HEK293 (cell line): ENCODE measurements around the gene KANSL2.

Experiments
- KLF1 ChIP-seq: fragments of 450-650 bp; formaldehyde crosslinking; IDR thresholded peaks from 2 replicates; pipeline ENCODE4 v1.5.1; 2016; ENCODE audit warnings: missing biosample characterization, missing genetic modification characterization
- KLF16 ChIP-seq: fragments of 450-650 bp; formaldehyde crosslinking; IDR thresholded peaks from 2 replicates; pipeline ENCODE4 v1.5.1; 2017; ENCODE audit warnings: missing biosample characterization, missing genetic modification characterization
- ZBTB20 ChIP-seq: fragments of 450-650 bp; formaldehyde crosslinking; IDR thresholded peaks from 2 replicates; pipeline ENCODE4 v1.5.1; 2016; ENCODE audit warnings: missing biosample characterization, missing genetic modification characterization
- ZNF112 ChIP-seq: fragments of 450-650 bp; formaldehyde crosslinking; IDR thresholded peaks from 2 replicates; pipeline ENCODE4 v1.5.0; 2017; ENCODE audit warnings: missing biosample characterization, missing genetic modification characterization
- ZNF121 ChIP-seq: fragments of 450-650 bp; formaldehyde crosslinking; IDR thresholded peaks from 2 replicates; pipeline ENCODE4 v1.5.1; 2016; ENCODE audit warnings: missing biosample characterization, missing genetic modification characterization
- ZNF416 ChIP-seq: fragments of 450-650 bp; formaldehyde crosslinking; IDR thresholded peaks from 2 replicates; pipeline ENCODE4 v1.5.1; 2016; ENCODE audit warnings: missing biosample characterization, missing genetic modification characterization
- ZNF555 ChIP-seq: fragments of 450-650 bp; formaldehyde crosslinking; conservative IDR thresholded peaks from 2 replicates; pipeline ENCODE4 v1.5.1; 2017; ENCODE audit warnings: missing biosample characterization, mild to moderate bottlenecking, missing genetic modification characterization, inconsistent platforms
- ZNF629 ChIP-seq: fragments of 450-650 bp; formaldehyde crosslinking; IDR thresholded peaks from 2 replicates; pipeline ENCODE4 v1.5.1; 2017; ENCODE audit warnings: missing biosample characterization, missing genetic modification characterization
- ZNF677 ChIP-seq: fragments of 450-650 bp; IDR thresholded peaks from 2 replicates; pipeline ENCODE4 v1.5.0; 2018; ENCODE audit warnings: missing biosample characterization, mild to moderate bottlenecking, missing genetic modification characterization, moderate library complexity
- TF ChIP-seq, protein P1 (sequence below): fragments of 450-650 bp; formaldehyde crosslinking; IDR thresholded peaks from 2 replicates; pipeline ENCODE4 v1.5.1; 2016; ENCODE audit warnings: missing biosample characterization, missing genetic modification characterization
- TF ChIP-seq, protein P2 (sequence below): IDR thresholded peaks from 2 replicates; pipeline ENCODE4 v1.6.1; 2011; ENCODE audit warnings: mild to moderate bottlenecking, low read depth, low read length, borderline replicate concordance
- TF ChIP-seq, protein P3 (sequence below): fragments of 450-650 bp; formaldehyde crosslinking; optimal IDR thresholded peaks from 2 replicates; pipeline ENCODE3; 2016; ENCODE audit warnings: missing biosample characterization, mild to moderate bottlenecking, missing genetic modification characterization

DNA sequence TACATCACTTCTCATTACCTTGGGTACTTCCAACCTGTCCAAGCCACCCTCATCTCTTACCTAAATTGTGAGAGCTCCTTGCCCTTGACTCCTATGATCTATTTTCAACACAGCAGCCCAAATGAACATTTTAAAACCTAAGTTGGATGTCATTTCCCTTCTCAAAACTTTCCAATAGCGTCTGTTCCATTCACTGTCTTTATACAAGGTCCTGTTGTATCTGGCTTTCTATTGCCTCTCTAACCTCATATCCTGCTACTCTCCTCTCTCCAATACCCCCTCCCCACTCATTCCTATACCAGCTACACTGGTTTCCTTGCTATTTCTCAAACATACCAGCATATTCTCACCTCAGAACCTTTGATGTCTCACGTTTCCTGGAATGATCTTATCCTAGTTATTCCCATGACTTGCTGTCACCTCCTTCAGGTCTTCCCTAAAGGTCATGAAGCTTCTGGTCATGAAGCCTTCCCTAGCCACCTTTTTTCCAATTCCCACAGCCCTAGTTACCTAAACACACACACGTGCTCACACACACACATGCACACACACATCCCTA, 4.1 kb upstream of the KANSL2 start:
- TF ChIP-seq KLF16 (tag by site-specific recombination) (no peak), ZNF677 (tag by site-specific recombination) (no peak), ZNF555 (tag by site-specific recombination) (no peak), ZNF629 (tag by site-specific recombination) (no peak), ZNF112 (no peak), ZNF121 (tag by site-specific recombination) (no peak), KLF1 (tag by site-specific recombination) (no peak), ZBTB20 (tag by site-specific recombination) (no peak), ZNF416 (no peak)
- TF ChIP-seq, protein P1, sequence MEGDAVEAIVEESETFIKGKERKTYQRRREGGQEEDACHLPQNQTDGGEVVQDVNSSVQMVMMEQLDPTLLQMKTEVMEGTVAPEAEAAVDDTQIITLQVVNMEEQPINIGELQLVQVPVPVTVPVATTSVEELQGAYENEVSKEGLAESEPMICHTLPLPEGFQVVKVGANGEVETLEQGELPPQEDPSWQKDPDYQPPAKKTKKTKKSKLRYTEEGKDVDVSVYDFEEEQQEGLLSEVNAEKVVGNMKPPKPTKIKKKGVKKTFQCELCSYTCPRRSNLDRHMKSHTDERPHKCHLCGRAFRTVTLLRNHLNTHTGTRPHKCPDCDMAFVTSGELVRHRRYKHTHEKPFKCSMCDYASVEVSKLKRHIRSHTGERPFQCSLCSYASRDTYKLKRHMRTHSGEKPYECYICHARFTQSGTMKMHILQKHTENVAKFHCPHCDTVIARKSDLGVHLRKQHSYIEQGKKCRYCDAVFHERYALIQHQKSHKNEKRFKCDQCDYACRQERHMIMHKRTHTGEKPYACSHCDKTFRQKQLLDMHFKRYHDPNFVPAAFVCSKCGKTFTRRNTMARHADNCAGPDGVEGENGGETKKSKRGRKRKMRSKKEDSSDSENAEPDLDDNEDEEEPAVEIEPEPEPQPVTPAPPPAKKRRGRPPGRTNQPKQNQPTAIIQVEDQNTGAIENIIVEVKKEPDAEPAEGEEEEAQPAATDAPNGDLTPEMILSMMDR (tag by site-specific recombination) = no peak
- TF ChIP-seq, protein P2, sequence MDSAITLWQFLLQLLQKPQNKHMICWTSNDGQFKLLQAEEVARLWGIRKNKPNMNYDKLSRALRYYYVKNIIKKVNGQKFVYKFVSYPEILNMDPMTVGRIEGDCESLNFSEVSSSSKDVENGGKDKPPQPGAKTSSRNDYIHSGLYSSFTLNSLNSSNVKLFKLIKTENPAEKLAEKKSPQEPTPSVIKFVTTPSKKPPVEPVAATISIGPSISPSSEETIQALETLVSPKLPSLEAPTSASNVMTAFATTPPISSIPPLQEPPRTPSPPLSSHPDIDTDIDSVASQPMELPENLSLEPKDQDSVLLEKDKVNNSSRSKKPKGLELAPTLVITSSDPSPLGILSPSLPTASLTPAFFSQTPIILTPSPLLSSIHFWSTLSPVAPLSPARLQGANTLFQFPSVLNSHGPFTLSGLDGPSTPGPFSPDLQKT = no peak
- TF ChIP-seq, protein P3, sequence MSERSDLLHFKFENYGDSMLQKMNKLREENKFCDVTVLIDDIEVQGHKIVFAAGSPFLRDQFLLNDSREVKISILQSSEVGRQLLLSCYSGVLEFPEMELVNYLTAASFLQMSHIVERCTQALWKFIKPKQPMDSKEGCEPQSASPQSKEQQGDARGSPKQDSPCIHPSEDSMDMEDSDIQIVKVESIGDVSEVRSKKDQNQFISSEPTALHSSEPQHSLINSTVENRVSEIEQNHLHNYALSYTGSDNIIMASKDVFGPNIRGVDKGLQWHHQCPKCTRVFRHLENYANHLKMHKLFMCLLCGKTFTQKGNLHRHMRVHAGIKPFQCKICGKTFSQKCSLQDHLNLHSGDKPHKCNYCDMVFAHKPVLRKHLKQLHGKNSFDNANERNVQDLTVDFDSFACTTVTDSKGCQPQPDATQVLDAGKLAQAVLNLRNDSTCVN (tag by site-specific recombination) = no peak
